ENCODE results near the gene MAFF.
"Not testable (repeated sequence)": the region's sequence is repeated elsewhere in the genome, so short reads cannot be mapped to it uniquely, and the experiment has no call there.

Gene MAFF

GRCh38 chr22:38223289-38223960 lies 21.6 kb downstream of the MAFF start:
- ATAC-seq, result no peak
- no peak for DNase-seq

- no peak for ATAC-seq
- DNase-seq, result no peak
Observed at GRCh38 chr22:38226853-38227649, 25.3 kb downstream of the MAFF start.

DNA sequence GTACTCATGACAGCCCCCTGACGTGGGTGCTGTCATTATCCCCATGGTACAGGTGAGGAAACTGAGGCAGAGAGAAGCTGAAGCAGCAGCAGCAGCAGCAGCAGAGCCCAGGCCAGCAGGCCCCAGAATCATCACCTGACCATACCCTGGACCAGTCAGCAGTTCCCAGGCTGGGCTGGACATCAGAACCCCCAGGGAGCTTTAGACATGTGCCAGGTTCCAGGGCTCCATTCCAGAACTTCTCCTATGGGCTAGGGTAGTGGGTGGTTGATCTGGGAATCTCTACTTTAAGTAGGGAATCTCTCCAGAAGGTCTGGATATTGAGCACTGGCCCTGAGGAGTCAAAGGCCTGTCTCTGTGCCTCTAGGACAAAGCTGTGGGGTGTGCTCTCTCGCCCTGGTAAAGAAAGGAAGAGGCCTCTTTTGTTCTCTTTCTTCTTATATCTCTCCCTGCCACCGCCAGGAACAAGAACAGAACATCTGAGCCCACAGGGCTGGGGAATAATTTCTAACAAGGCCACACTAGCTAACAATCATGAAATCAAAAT lies 26.6 kb downstream of the MAFF start:
- DNase-seq (no peak), ATAC-seq (no peak)

GRCh38 chr22:38228873-38229740 lies 27.3 kb downstream of the MAFF start:
- DNase-seq (no peak), ATAC-seq (no peak)

- ATAC-seq (no peak), DNase-seq (peak; percentile 40)
Observed at GRCh38 chr22:38230108-38230825, 28.5 kb downstream of the MAFF start.

DNA sequence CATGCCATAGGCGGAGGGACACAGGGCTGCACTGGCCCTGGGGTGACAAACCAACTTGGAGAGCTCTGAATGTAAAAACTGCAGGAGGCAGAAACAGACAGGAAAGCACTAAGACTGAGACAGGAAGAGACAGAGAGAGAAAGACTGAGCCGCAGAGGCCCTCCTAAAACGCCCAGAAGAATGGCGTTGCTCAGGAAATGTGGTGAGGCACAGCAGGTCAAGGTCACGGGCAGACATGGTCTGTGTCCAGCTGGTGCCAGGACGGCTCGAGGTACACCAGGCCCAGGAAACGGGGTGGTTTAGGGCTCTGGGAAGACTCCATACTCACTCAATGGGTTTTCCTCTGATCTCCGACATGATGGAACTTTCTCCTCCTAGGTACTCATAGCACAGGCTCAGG lies 29.1 kb downstream of the MAFF start:
- ATAC-seq (no peak), DNase-seq (no peak)

- DNase-seq (no peak), ATAC-seq (no peak)
Observed at GRCh38 chr22:38232196-38232595, 30.4 kb downstream of the MAFF start.

DNA sequence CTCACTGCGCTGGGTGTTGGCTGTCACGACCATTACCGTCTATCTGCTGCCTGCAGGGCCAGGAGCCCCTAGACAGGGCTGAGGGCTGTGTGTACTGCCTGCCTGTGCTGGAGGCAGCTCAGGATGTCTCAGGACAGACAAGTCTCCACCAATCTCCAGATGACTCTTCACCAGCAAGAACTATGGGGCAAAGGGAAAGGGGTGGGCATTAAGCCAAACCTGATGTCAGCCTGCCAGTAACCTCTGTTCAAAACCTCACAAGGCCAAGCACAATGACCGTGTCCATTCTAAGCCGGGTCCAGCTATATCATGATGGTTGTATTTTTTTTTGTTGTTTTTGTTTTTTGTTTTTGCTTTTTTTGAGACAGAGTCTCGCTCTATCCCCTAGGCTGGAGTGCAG lies 31.6 kb downstream of the MAFF start:
- DNase-seq, result no peak
- no peak for ATAC-seq

GRCh38 chr22:38233856-38234255 lies 32.1 kb downstream of the MAFF start:
- not testable (repeated sequence) for DNase-seq, ATAC-seq

GRCh38 chr22:38235240-38235850 lies 33.6 kb downstream of the MAFF start:
- ATAC-seq (no peak), DNase-seq (no peak)

DNA sequence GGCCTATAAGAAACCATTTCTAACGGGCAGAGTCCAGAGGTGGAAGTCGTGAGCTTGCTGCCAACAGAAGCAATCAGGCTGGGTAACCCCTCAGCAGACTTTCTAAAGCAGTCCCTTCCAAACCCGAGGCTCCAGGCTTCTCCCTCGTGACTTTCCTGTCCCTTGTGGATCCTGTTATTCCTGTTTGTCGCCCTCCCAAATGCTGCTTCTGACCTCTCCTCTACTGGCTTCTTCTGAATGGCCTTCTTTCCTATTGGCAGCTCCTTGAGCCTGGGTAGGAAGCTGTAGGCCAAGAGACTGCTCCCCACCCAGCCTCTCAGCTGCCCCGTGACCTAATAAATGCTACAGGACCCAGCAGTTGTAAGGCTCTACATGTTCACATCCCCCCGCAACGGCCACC lies 35.0 kb downstream of the MAFF start:
- DNase-seq (no peak), ATAC-seq (no peak)

DNA sequence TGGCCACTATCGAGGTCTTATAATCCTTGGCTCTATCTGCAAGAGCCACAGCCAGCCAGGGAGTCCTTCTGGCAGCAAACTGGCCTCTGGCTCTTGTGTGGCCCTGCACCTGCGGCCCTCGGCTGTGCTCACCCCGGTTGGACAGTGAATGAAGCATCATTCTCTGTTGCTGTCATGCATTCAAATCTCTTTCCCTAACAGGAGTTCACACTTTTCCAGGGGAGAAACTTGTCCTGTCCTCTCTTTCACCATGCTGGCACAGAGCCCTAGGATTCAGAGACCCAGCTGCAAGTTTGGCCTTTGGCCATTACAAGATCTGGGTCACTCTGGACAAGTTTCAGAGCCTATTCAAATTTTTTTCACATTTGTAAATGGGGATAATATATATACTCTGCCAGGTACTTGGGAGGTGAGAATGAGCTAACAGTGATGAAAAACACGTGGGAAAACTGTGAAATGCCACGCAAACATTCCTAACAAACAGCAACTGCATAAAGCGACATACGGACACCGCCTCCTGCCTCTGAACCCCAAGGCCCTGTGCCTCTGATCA lies 36.8 kb downstream of the MAFF start:
- ATAC-seq (no peak), DNase-seq (no peak)

GRCh38 chr22:38239101-38239761 lies 37.4 kb downstream of the MAFF start:
- DNase-seq (no peak), ATAC-seq (no peak)

DNA sequence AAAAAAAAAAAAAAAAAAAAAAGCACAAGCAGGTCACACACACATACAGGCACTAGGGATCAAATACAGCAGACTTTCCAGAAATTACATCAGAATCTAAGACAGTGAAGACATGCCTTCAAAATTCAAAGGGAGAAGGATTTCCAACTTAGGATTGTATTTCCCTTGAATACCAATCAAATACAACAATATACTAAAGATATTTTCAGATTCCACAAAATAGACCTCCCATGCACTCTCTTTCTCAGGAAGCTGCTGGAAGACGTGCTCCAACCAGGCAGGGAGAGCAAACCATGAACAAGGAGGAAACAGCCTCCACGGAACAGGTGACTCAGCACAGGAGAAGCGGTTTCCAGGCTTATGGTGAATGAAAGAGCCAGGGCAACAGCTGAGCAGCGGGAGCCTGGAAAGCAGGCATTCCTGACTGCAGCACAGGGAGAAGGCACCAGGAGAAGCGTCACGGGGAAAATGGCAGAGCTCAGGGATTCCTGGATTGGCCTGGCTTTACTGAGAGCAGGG lies 39.0 kb downstream of the MAFF start:
- DNase-seq, result no peak
- no peak for ATAC-seq

- ATAC-seq (no peak), DNase-seq (no peak)
Observed at GRCh38 chr22:38243007-38243765, 41.4 kb downstream of the MAFF start.

GRCh38 chr22:38244106-38244505 lies 42.3 kb downstream of the MAFF start:
- DNase-seq, result no peak
- no peak for ATAC-seq

GRCh38 chr22:38246046-38246658 lies 44.4 kb downstream of the MAFF start:
- DNase-seq (no peak), ATAC-seq (no peak)

GRCh38 chr22:38246692-38247091 lies 44.9 kb downstream of the MAFF start:
- no peak for ATAC-seq
- DNase-seq, result no peak

- no peak for ATAC-seq
Observed at GRCh38 chr22:38247713-38248112, 45.9 kb downstream of the MAFF start.

More at GRCh38 chr22:38247713-38248112, 45.9 kb downstream of the MAFF start:
- no peak for DNase-seq
